ENCODE results near the gene CCND3. TPM values are rescaled to one million over a fixed set of nuclear protein-coding genes. Genes with fewer than 3 reads are reported as not detected.

Gene CCND3
- total and polyA plus RNA-seq, 2 of the 8 experiments (the other 6 are each of a cell fraction or from before 2014, with no cell fraction given): 30.6 to 32.9 TPM

DNA sequence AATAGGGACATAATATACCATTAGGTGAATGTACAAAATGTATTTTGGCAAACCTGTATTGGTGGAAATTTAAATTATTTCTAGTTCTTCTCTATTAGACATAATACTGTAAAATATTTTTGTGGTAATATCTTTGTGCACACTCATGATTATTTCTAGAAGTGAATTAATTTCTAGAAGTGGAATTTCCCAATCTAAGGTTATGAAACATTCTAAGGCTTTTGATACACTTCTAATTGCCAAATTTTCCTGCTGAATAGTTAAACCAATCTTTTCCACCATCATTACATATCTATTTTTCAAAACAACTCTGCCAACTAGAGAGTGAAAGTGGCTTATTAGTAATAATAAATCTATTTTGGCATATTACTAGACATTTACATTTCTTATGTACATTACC is 1.8 kb upstream of the CCND3 start:
- H4K91ac ChIP-seq (replicated peaks; ENCODE audit: insufficient read length, low read length): no peak overlapping the region
- H3K27me3 ChIP-seq (replicated peaks in 1 of 4; ENCODE audit: control insufficient read depth in 3 of 4, extremely low read depth in 1 of 4, insufficient read depth in 3 of 4, low read length in 3 of 4): no peaks in the 10 kb centered on the region
- H2AFZ ChIP-seq (ENCODE audit: low read length): no peak overlapping the region
- no peak overlapping the region for H4K5ac ChIP-seq (ENCODE audit: insufficient read length, low read depth, low read length)
- H3K79me2 ChIP-seq (ENCODE audit: control insufficient read depth in 1 of 2, insufficient read depth in 2 of 2, low read length in 2 of 2): no peaks in the 10 kb centered on the region
- H3K27ac ChIP-seq (ENCODE audit: low read depth, low read length): no peak overlapping the region
- no peak overlapping the region for H2BK12ac ChIP-seq (ENCODE audit: low read depth, low read length)
- no peak overlapping the region for H3K4me3 ChIP-seq (ENCODE audit: extremely low read depth in 1 of 4, insufficient read depth in 2 of 4, low read depth in 3 of 4, low read length in 4 of 4)
- H3K4me2 ChIP-seq (ENCODE audit: insufficient read depth in 1 of 2, low read depth in 2 of 2, low read length in 2 of 2): no peak overlapping the region
- H3K79me1 ChIP-seq (ENCODE audit: low read depth, low read length): no peaks in the 10 kb centered on the region
- H3K9me3 ChIP-seq (ENCODE audit: insufficient read depth in 2 of 2, low read depth in 1 of 2, low read length in 1 of 2): no peaks in the 10 kb centered on the region
- no peak overlapping the region for H3K9ac ChIP-seq (replicated peaks in 1 of 4; ENCODE audit: extremely low read depth in 1 of 4, low read depth in 3 of 4, low read length in 3 of 4)
- ChIA-PET CTCF (ENCODE audit: partially characterized antibody) (interaction anchor here (1.2 to 13.7 kb wide), 2 partner anchors 10 to 101 kb away, joined by 4 to 219 read pairs; no protein-coding TSS in a partner anchor), POLR2A (ENCODE audit: partially characterized antibody) (interaction anchor here (1.8 to 16.6 kb wide), 3 partner anchors 17 to 102 kb away, joined by 4 to 235 read pairs (median 157); partner anchors contain the start of genes BYSL, MED20 and TAF8)
- no peak overlapping the region for H2BK20ac ChIP-seq (ENCODE audit: low read length)
- H3K23me2 ChIP-seq (ENCODE audit: low read depth, low read length): peaks cover 17% of the 10 kb centered on the region
- no peak overlapping the region for H3K18ac ChIP-seq (ENCODE audit: extremely low read depth, low read length)
- no peak for TF ChIP-seq POLR2AphosphoS5 (IDR thresholded peaks at IDR 0.05; ENCODE audit: low read depth, low read length)
- TF ChIP-seq BCL11A (IDR thresholded peaks at IDR 0.05; ENCODE audit: low read depth in 2 of 2, low read length in 2 of 2): no peak
- TF ChIP-seq CBX5 (IDR thresholded peaks at IDR 0.05; ENCODE audit: low read depth, low read length): no peak
- no peak for TF ChIP-seq RAD21 (IDR thresholded peaks at IDR 0.05 in 1 of 2, conservative IDR thresholded peaks at IDR 0.05 in 1 of 2; ENCODE audit: low read depth in 2 of 2, low read length in 2 of 2)
- TF ChIP-seq EP300 (IDR thresholded peaks at IDR 0.05; ENCODE audit: borderline replicate concordance in 1 of 2, low read depth in 2 of 2, low read length in 2 of 2): no peak
- no peak for TF ChIP-seq SP2 (IDR thresholded peaks at IDR 0.05; ENCODE audit: low read length)
- no peak for TF ChIP-seq SP1 (IDR thresholded peaks at IDR 0.05; ENCODE audit: low read depth, low read length)
- H3K4me1 ChIP-seq (replicated peaks in 1 of 4; ENCODE audit: control insufficient read depth in 3 of 4, insufficient read depth in 4 of 4, low read length in 3 of 4): peaks cover 6 to 26% (median 21%) of the 10 kb centered on the region in 4 experiments
- no peaks in the 10 kb centered on the region for H3K36me3 ChIP-seq (ENCODE audit: control insufficient read depth in 2 of 4, insufficient read depth in 4 of 4, low read length in 3 of 4)
- no peak overlapping the region for H4K8ac ChIP-seq (ENCODE audit: extremely low read depth, insufficient read depth, low read length)
- no peak overlapping the region for H2BK15ac ChIP-seq (ENCODE audit: low read length)
- H4K20me1 ChIP-seq (replicated peaks in 1 of 2; ENCODE audit: control insufficient read depth in 1 of 2, insufficient read depth in 2 of 2, low read length in 2 of 2): no peaks in the 10 kb centered on the region
- no peak overlapping the region for H3K56ac ChIP-seq (replicated peaks; ENCODE audit: insufficient read length, low read depth, low read length)
- H3K23ac ChIP-seq (ENCODE audit: insufficient read length): no peak overlapping the region
- H2AK5ac ChIP-seq (ENCODE audit: low read depth, low read length): no peak overlapping the region
- H2BK120ac ChIP-seq (replicated peaks; ENCODE audit: low read depth, low read length): no peak overlapping the region
- FAIRE-seq (no peak), DNase-seq (ENCODE audit: low read depth in 1 of 2, low spot score in 2 of 2) (no peak)
- H2BK5ac ChIP-seq (ENCODE audit: low read depth, low read length): no peak overlapping the region
- H3K4ac ChIP-seq (replicated peaks; ENCODE audit: insufficient read length, low read depth, low read length): no peak overlapping the region
- H3K14ac ChIP-seq (ENCODE audit: insufficient read length): no peak overlapping the region

All from H1 (cell line).